IMR-90 (cell line): Measurements from ENCODE around the gene SPINT3. TPM values are rescaled to one million over a fixed set of nuclear protein-coding genes. Genes with fewer than 3 reads are reported as not detected.

Source experiments
- ATAC-seq: fragments of 200-7000 bp; cut with Tn5 transposase; 2 replicates; pipeline ENCODE4 v1.9.1; 2020; ENCODE audit warnings: low read depth, mild to moderate bottlenecking, moderate library complexity
- BruUV-seq: library from RNA; stranded (reverse); fragments of 400-500 nt; replicated peaks from 2 replicates; lab custom pipeline; 2021; lab: Mats Ljungman, UMichigan
- CTCF ChIA-PET: fragments of 300-600 bp; formaldehyde crosslinking; extraction: SDS; loops from one replicate; lab custom pipeline; 2021; ENCODE audit warnings: antibody characterized with exemption; lab: Yijun Ruan, JAX
- POLR2A ChIA-PET: fragments of 300-600 bp; sonication (Branson Sonifier 250); formaldehyde crosslinking; loops from one replicate; lab custom pipeline; 2022; ENCODE audit warnings: antibody characterized with exemption; ENCODE audit not compliant: unreplicated experiment; lab: Charles Lee
- DNase-seq: peaks from one replicate; pipeline ENCODE4 v3.0.0; 2013
- H2AFZ ChIP-seq: replicated peaks from 2 replicates; pipeline ENCODE3; 2013; ENCODE audit warnings: low read length, mild to moderate bottlenecking; ENCODE audit not compliant: poor library complexity
- H2AK5ac ChIP-seq: 2 replicates; pipeline ENCODE4 v1.6.1; 2013; ENCODE audit warnings: low read depth, low read length, inconsistent platforms
- H2AK9ac ChIP-seq: replicated peaks from 2 replicates; pipeline ENCODE3; 2013; ENCODE audit warnings: mild to moderate bottlenecking, low read depth, low read length, moderate library complexity; ENCODE audit not compliant: poor library complexity
- H2BK120ac ChIP-seq: 2 replicates; pipeline ENCODE4 v1.6.1; 2013; ENCODE audit warnings: low read depth, low read length, inconsistent platforms
- H2BK15ac ChIP-seq: 3 replicates; pipeline ENCODE4 v1.6.1; 2013; ENCODE audit warnings: low read depth, low read length, inconsistent platforms
- H2BK20ac ChIP-seq: 2 replicates; pipeline ENCODE4 v1.6.1; 2013; ENCODE audit warnings: low read depth, mild to moderate bottlenecking, inconsistent platforms, low read length, moderate library complexity
- H2BK5ac ChIP-seq: 2 replicates; pipeline ENCODE4 v1.6.1; 2013; ENCODE audit warnings: mild to moderate bottlenecking, low read depth, low read length, inconsistent platforms; ENCODE audit not compliant: poor library complexity, severe bottlenecking
- H3K14ac ChIP-seq: replicated peaks from 2 replicates; pipeline ENCODE4 v1.6.1; 2013; ENCODE audit warnings: low read depth, low read length, inconsistent platforms
- H3K18ac ChIP-seq: 2 replicates; pipeline ENCODE4 v1.6.1; 2013; ENCODE audit warnings: low read depth, low read length, control low read depth
- H3K23ac ChIP-seq: 2 replicates; pipeline ENCODE4 v1.6.1; 2013; ENCODE audit warnings: low read depth, low read length, inconsistent platforms
- H3K27ac ChIP-seq: 2 replicates; pipeline ENCODE4 v1.5.1; 2013; ENCODE audit warnings: mild to moderate bottlenecking, control low read depth, low read length; ENCODE audit not compliant: insufficient read depth
- H3K27me3 ChIP-seq: 2 replicates; pipeline ENCODE4 v1.6.1; 2013; ENCODE audit warnings: low read length; ENCODE audit not compliant: control insufficient read depth, insufficient read depth
- H3K36me3 ChIP-seq: 2 replicates; pipeline ENCODE4 v1.6.1; 2013; ENCODE audit warnings: low read length, mixed read lengths; ENCODE audit not compliant: control insufficient read depth, insufficient read depth
- H3K4ac ChIP-seq: 2 replicates; pipeline ENCODE4 v1.6.1; 2013; ENCODE audit warnings: low read depth, low read length, inconsistent platforms
- H3K4me1 ChIP-seq: 2 replicates; pipeline ENCODE4 v1.6.1; 2013; ENCODE audit warnings: low read length, mixed read lengths; ENCODE audit not compliant: control insufficient read depth, insufficient read depth
- H3K4me2 ChIP-seq: 2 replicates; pipeline ENCODE4 v1.6.1; 2013; ENCODE audit warnings: low read depth, mild to moderate bottlenecking, control low read depth, low read length, moderate library complexity
- H3K4me3 ChIP-seq: 2 replicates; pipeline ENCODE4 v1.5.1; 2013; ENCODE audit warnings: low read depth, mild to moderate bottlenecking, control low read depth, low read length, moderate library complexity; ENCODE audit not compliant: insufficient read depth
- H3K56ac ChIP-seq: 2 replicates; pipeline ENCODE4 v1.6.1; 2013; ENCODE audit warnings: low read length, inconsistent platforms; ENCODE audit not compliant: insufficient read depth; ENCODE audit errors: extremely low read depth
- H3K79me1 ChIP-seq, 2 experiments: 2 replicates each; pipeline ENCODE4 v1.6.1; 2013; ENCODE audit warnings: low read length in 2 of 2, inconsistent platforms in 1 of 2, low read depth in 1 of 2
- H3K9ac ChIP-seq: 2 replicates; pipeline ENCODE4 v1.6.1; 2013; ENCODE audit warnings: low read depth, low read length, control low read depth
- H3K9me1 ChIP-seq: 2 replicates; pipeline ENCODE4 v1.6.1; 2013; ENCODE audit warnings: low read length, inconsistent platforms; ENCODE audit not compliant: insufficient read depth
- H3K9me3 ChIP-seq: 2 replicates; pipeline ENCODE4 v1.6.1; 2013; ENCODE audit warnings: low read length; ENCODE audit not compliant: control insufficient read depth, insufficient read depth
- H4K20me1 ChIP-seq: 2 replicates; pipeline ENCODE4 v1.6.1; 2013; ENCODE audit warnings: low read length, inconsistent platforms; ENCODE audit not compliant: insufficient read depth
- H4K5ac ChIP-seq: 2 replicates; pipeline ENCODE4 v1.6.1; 2013; ENCODE audit warnings: mild to moderate bottlenecking, low read depth, low read length, control low read depth
- H4K8ac ChIP-seq, 2 experiments: 2 replicates each; pipeline ENCODE4 v1.6.1; 2013; ENCODE audit warnings: low read depth in 2 of 2, low read length in 2 of 2, control low read depth in 1 of 2, inconsistent platforms in 1 of 2
- H4K91ac ChIP-seq: 2 replicates; pipeline ENCODE4 v1.6.1; 2013; ENCODE audit warnings: low read depth, low read length, inconsistent platforms; ENCODE audit not compliant: insufficient read depth
- CHD1 ChIP-seq: IDR thresholded peaks from 2 replicates; pipeline ENCODE4 v1.6.1; 2012; ENCODE audit warnings: low read depth, low read length, improper control_type of control experiment
- ELK1 ChIP-seq: fragments of 150-350 bp; IDR thresholded peaks from 2 replicates; pipeline ENCODE4 v1.6.1; 2016; ENCODE audit warnings: low read depth, mild to moderate bottlenecking, low read length, moderate library complexity, borderline replicate concordance
- MAZ ChIP-seq: IDR thresholded peaks from 2 replicates; pipeline ENCODE4 v1.6.1; 2012; ENCODE audit warnings: low read depth, mild to moderate bottlenecking, low read length, improper control_type of control experiment, moderate library complexity, borderline replicate concordance
- MXI1 ChIP-seq: IDR thresholded peaks from 2 replicates; pipeline ENCODE4 v1.6.1; 2012; ENCODE audit warnings: low read depth, mild to moderate bottlenecking, low read length, moderate library complexity, borderline replicate concordance
- USF2 ChIP-seq: fragments of 150-350 bp; IDR thresholded peaks from 2 replicates; pipeline ENCODE4 v1.6.1; 2017; ENCODE audit warnings: mild to moderate bottlenecking, antibody characterized with exemption, low read length, low read depth
- WGBS, 2 experiments: methylation state at CpG; one replicate each; pipeline versions ENCODE4 v1.1.5 to v1.1.7; 2013; ENCODE audit warnings: missing lambda C conversion rate in 2 of 2; ENCODE audit not compliant: insufficient read length in 1 of 2; ENCODE audit errors: extremely low coverage in 2 of 2; 5-methylcytosine and 5-hydroxymethylcytosine counted together
- dilution Hi-C: fragments of 300-500 bp; cut with HindIII; formaldehyde crosslinking; loops from one replicate; pipeline ENCODE4 v1.14.3; 2018; ENCODE audit warnings: low sequenced_read_pairs; ENCODE audit not compliant: unreplicated experiment
- in situ Hi-C: fragments of 300-500 bp; cut with MboI; formaldehyde crosslinking; loops from 3 replicates; pipeline ENCODE4 v1.14.3; 2019; ENCODE audit warnings: low sequenced_read_pairs, inconsistent platforms, mixed read lengths
- intact Hi-C: fragments of 100-400 bp; cut with micrococcal nuclease; formaldehyde crosslinking; loops from 2 replicates; pipeline ENCODE4 v1.10.0; 2022
- polyA plus RNA-seq, 3 experiments: library from polyadenylated mRNA; depleted of rRNA; stranded (reverse); fragments of >200 nt; gene quantifications; 2 replicates each; pipeline ENCODE4 v1.2.3, GENCODE V29; 2012; ENCODE audit warnings: low replicate concordance in 1 of 3
- total RNA-seq: library from RNA; depleted of rRNA; stranded (reverse); fragments of >200 nt; gene quantifications from 2 replicates; pipeline ENCODE4 v1.2.3, GENCODE V29; 2012

The SPINT3 gene
- total and polyA plus RNA-seq, 2 of the 4 experiments (the other 2 are of a cell fraction) = not detected

- Histone ChIP-seq H2AFZ (no peak overlapping the region), H3K36me3 (no peaks in the 10 kb centered on the region), H4K20me1 (no peaks in the 10 kb centered on the region), H3K4me3 (no peak overlapping the region), H3K4ac (no peak overlapping the region), H3K4me1 (no peaks in the 10 kb centered on the region), H3K27me3 (peaks cover 5% of the 10 kb centered on the region), H2BK5ac (no peak overlapping the region), H4K5ac (no peak overlapping the region), H2AK5ac (no peak overlapping the region), H3K9me3 (no peaks in the 10 kb centered on the region), H2BK120ac (no peak overlapping the region), H3K79me1 (no peaks in the 10 kb centered on the region), H2AK9ac (no peak overlapping the region), H3K9ac (no peak overlapping the region), H3K27ac (no peak overlapping the region), H4K91ac (no peak overlapping the region), H3K4me2 (no peak overlapping the region), H3K18ac (no peak overlapping the region), H4K8ac (no peak overlapping the region), H3K9me1 (no peaks in the 10 kb centered on the region), H3K23ac (no peak overlapping the region), H3K14ac (no peak overlapping the region), H2BK15ac (no peak overlapping the region), H2BK20ac (no peak overlapping the region), H3K56ac (no peak overlapping the region)
- ATAC-seq = no peak
- BruUV-seq = no TSS peak
- no peak for DNase-seq
- intact Hi-C loops = loop anchor here (10.0 kb wide), 1 partner anchor 469 kb away; no protein-coding TSS in a partner anchor
- POLR2A ChIA-PET = no interaction called here
- in situ Hi-C loops = loop anchor here (25.0 kb wide), 1 partner anchor 217 kb away; no protein-coding TSS in a partner anchor
- TF ChIP-seq MAZ (no peak), USF2 (no peak), MXI1 (no peak), ELK1 (no peak), CHD1 (no peak)
- dilution Hi-C loops = no loop called here
- CTCF ChIA-PET = no interaction called here
- WGBS, 2 experiments = 33% methylated on average over 2 of the region's 3 CpGs; no CpG with 5 or more reads in 1 of the 2 experiments
Measured at GRCh38 chr20:45545351-45545750, 29.9 kb upstream of the SPINT3 start.
